ENCODE measurements around the gene SNTA1.
A peak's percentile ranks its signal among the peaks of the same experiment; 100 is the strongest.
"Not testable (repeated sequence)": the region's sequence is repeated elsewhere in the genome, so short reads cannot be mapped to it uniquely, and the experiment has no call there.

SNTA1 gene

GRCh38 chr20:33393609-33394008 lies 50.0 kb downstream of the SNTA1 start:
- no peak for DNase-seq (ENCODE audit: low read depth in 2 of 2)

GRCh38 chr20:33391722-33392415 lies 51.7 kb downstream of the SNTA1 start:
- no peak for DNase-seq (ENCODE audit: low read depth in 2 of 2)

GRCh38 chr20:33389326-33389725 lies 54.2 kb downstream of the SNTA1 start:
- DNase-seq (ENCODE audit: low read depth in 2 of 2): not testable (repeated sequence)

GRCh38 chr20:33388268-33388667 lies 55.3 kb downstream of the SNTA1 start:
- DNase-seq (ENCODE audit: low read depth in 2 of 2): no peak

- no peak for DNase-seq (ENCODE audit: low read depth in 2 of 2)
Measured at GRCh38 chr20:33387177-33387576, 56.4 kb downstream of the SNTA1 start.

GRCh38 chr20:33386673-33387072 lies 56.9 kb downstream of the SNTA1 start:
- DNase-seq (ENCODE audit: low read depth in 2 of 2): no peak

GRCh38 chr20:33377366-33377765 lies 66.2 kb downstream of the SNTA1 start:
- no peak for DNase-seq (ENCODE audit: low read depth in 2 of 2)

GRCh38 chr20:33373735-33374605 lies 69.6 kb downstream of the SNTA1 start:
- no peak for DNase-seq (ENCODE audit: low read depth in 2 of 2)

GRCh38 chr20:33372993-33373441 lies 70.5 kb downstream of the SNTA1 start:
- DNase-seq (ENCODE audit: low read depth in 2 of 2): no peak

- peak; percentile 2 to 22 for DNase-seq (ENCODE audit: low read depth in 2 of 2)
Measured at GRCh38 chr20:33370291-33370690, 73.3 kb downstream of the SNTA1 start.

GRCh38 chr20:33362898-33363297 lies 80.7 kb downstream of the SNTA1 start:
- no peak for DNase-seq (ENCODE audit: low read depth in 2 of 2)

GRCh38 chr20:33359399-33360261 lies 83.9 kb downstream of the SNTA1 start:
- DNase-seq (ENCODE audit: low read depth in 2 of 2): no peak

Measured in stimulated activated CD4-positive, alpha-beta T cell treated with anti-CD3 and anti-CD28 coated beads, Interleukin-4, amount 100 ng/mL, for 48 hours (primary cell).